ENCODE results near the gene HSD17B12. TPM values are rescaled to one million over a fixed set of nuclear protein-coding genes. Genes with fewer than 3 reads are reported as not detected.

The HSD17B12 gene
- total RNA-seq, 1 donor from 2014 or later, result 89.6 TPM

Other genes with a start within 250 kb of the HSD17B12 start
- gene ALKBH3, start 200.1 kb downstream of the HSD17B12 start, total RNA-seq, result 27.1 and 29.1 TPM in 2 replicates

Data from dermis microvascular lymphatic vessel endothelial cell (primary cell).